ENCODE measurements around the gene NCKAP5. TPM values are rescaled to one million over a fixed set of nuclear protein-coding genes. Genes with fewer than 3 reads are reported as not detected.

NCKAP5 gene
- total RNA-seq, 2 experiments from 2014 or later: not detected

GRCh38 chr2:133262893-133263292 lies 305.4 kb downstream of the NCKAP5 start:
- Mint-ChIP-seq H3K9me3 (no peaks in the 10 kb centered on the region), H3K4me3 (no peak overlapping the region), H3K27me3 (peaks cover 18% of the 10 kb centered on the region), H3K4me1 (ENCODE audit: low read depth) (no peaks in the 10 kb centered on the region), H3K27ac (no peak overlapping the region), H3K36me3 (ENCODE audit: low read depth) (no peaks in the 10 kb centered on the region)
- intact Hi-C loops (cut with micrococcal nuclease): no loop called here
- ATAC-seq (no peak), DNase-seq (no peak)
- no peak for TF ChIP-seq CTCF (IDR thresholded peaks at IDR 0.05)
- POLR2A ChIA-PET: no interaction called here
- CTCF ChIA-PET: no interaction called here

GRCh38 chr2:133255360-133255759 lies 312.9 kb downstream of the NCKAP5 start:
- Mint-ChIP-seq H3K4me1 (ENCODE audit: low read depth) (no peaks in the 10 kb centered on the region), H3K36me3 (ENCODE audit: low read depth) (no peaks in the 10 kb centered on the region), H3K27ac (no peak overlapping the region), H3K27me3 (no peaks in the 10 kb centered on the region), H3K4me3 (no peak overlapping the region), H3K9me3 (no peaks in the 10 kb centered on the region)
- CTCF ChIA-PET: no interaction called here
- intact Hi-C loops (cut with micrococcal nuclease): no loop called here
- POLR2A ChIA-PET: no interaction called here
- DNase-seq (no peak), ATAC-seq (no peak)
- TF ChIP-seq CTCF (IDR thresholded peaks at IDR 0.05): no peak

GRCh38 chr2:133253793-133254192 lies 314.5 kb downstream of the NCKAP5 start:
- no peak for DNase-seq
- CTCF ChIA-PET: no interaction called here
- no peak for ATAC-seq
- Mint-ChIP-seq H3K9me3 (no peaks in the 10 kb centered on the region), H3K4me3 (no peak overlapping the region), H3K4me1 (ENCODE audit: low read depth) (no peaks in the 10 kb centered on the region), H3K27ac (no peak overlapping the region), H3K27me3 (peaks cover 3% of the 10 kb centered on the region), H3K36me3 (ENCODE audit: low read depth) (no peaks in the 10 kb centered on the region)
- no peak for TF ChIP-seq CTCF (IDR thresholded peaks at IDR 0.05)
- intact Hi-C loops (cut with micrococcal nuclease): no loop called here
- POLR2A ChIA-PET: no interaction called here

GRCh38 chr2:133252780-133253355 lies 315.4 kb downstream of the NCKAP5 start:
- DNase-seq (no peak), ATAC-seq (no peak)
- no peaks in the 10 kb centered on the region for H3K36me3 Mint-ChIP-seq (ENCODE audit: low read depth)
- ChIA-PET POLR2A (no interaction called here), CTCF (no interaction called here)
- no peak overlapping the region for H3K4me3 Mint-ChIP-seq
- H3K27me3 Mint-ChIP-seq: peaks cover 3% of the 10 kb centered on the region
- no peak for TF ChIP-seq CTCF (IDR thresholded peaks at IDR 0.05)
- no peak overlapping the region for H3K27ac Mint-ChIP-seq
- H3K4me1 Mint-ChIP-seq (ENCODE audit: low read depth): no peaks in the 10 kb centered on the region
- H3K9me3 Mint-ChIP-seq: no peaks in the 10 kb centered on the region
- intact Hi-C loops (cut with micrococcal nuclease): no loop called here

GRCh38 chr2:133249362-133249761 lies 318.9 kb downstream of the NCKAP5 start:
- Mint-ChIP-seq H3K4me1 (ENCODE audit: low read depth) (no peaks in the 10 kb centered on the region), H3K4me3 (no peak overlapping the region), H3K9me3 (no peaks in the 10 kb centered on the region), H3K36me3 (ENCODE audit: low read depth) (no peaks in the 10 kb centered on the region), H3K27me3 (peaks cover 3% of the 10 kb centered on the region), H3K27ac (no peak overlapping the region)
- no peak for DNase-seq
- POLR2A ChIA-PET: no interaction called here
- intact Hi-C loops (cut with micrococcal nuclease): no loop called here
- no peak for ATAC-seq
- TF ChIP-seq CTCF (IDR thresholded peaks at IDR 0.05): no peak
- CTCF ChIA-PET: no interaction called here
